CD4-positive, alpha-beta T cell treated with Interleukin-1 beta for 1 hour (primary cell): ENCODE results near the gene ICAM2.
"Not testable (repeated sequence)": the region's sequence is repeated elsewhere in the genome, so short reads cannot be mapped to it uniquely, and the experiment has no call there.

Experiments used
- DNase-seq, 2 donors: peaks; one replicate each; pipeline ENCODE4 v3.0.0-alpha.2; 2020 to 2022

The ICAM2 gene

GRCh38 chr17:64008830-64009229, 11.6 kb downstream of the ICAM2 start:
- DNase-seq, result no peak

- no peak for DNase-seq
Observed at GRCh38 chr17:64008346-64008745, 12.1 kb downstream of the ICAM2 start.

- no peak for DNase-seq
Observed at GRCh38 chr17:64007838-64008282, 12.6 kb downstream of the ICAM2 start.

- not testable (repeated sequence) for DNase-seq
Observed at GRCh38 chr17:64007089-64007837, 13.2 kb downstream of the ICAM2 start.

- DNase-seq, result no peak
Observed at GRCh38 chr17:64006361-64007088, 13.9 kb downstream of the ICAM2 start.

GRCh38 chr17:64005734-64006167, 14.7 kb downstream of the ICAM2 start:
- no peak for DNase-seq

GRCh38 chr17:64004903-64005733, 15.3 kb downstream of the ICAM2 start:
- no peak for DNase-seq

GRCh38 chr17:64004218-64004770, 16.1 kb downstream of the ICAM2 start:
- DNase-seq, result no peak

GRCh38 chr17:64003526-64004121, 16.8 kb downstream of the ICAM2 start:
- no peak for DNase-seq

GRCh38 chr17:64002658-64003525, 17.5 kb downstream of the ICAM2 start:
- no peak for DNase-seq

GRCh38 chr17:64001763-64002529, 18.5 kb downstream of the ICAM2 start:
- DNase-seq, result peak in 1 of 2 donors; percentile 29

GRCh38 chr17:64001091-64001579, 19.3 kb downstream of the ICAM2 start:
- DNase-seq, result no peak

- DNase-seq, result no peak
Observed at GRCh38 chr17:63999680-64000531, 20.5 kb downstream of the ICAM2 start.

- DNase-seq, result peak; percentile 19 to 49
Observed at GRCh38 chr17:63998721-63999679, 21.4 kb downstream of the ICAM2 start.

GRCh38 chr17:63998050-63998720, 22.2 kb downstream of the ICAM2 start, which contains the start of gene PRR29:
TSS of gene PRR29 (plus strand) at chr17:63998351. CDS start at chr17:63998365, 14 bp downstream.
- DNase-seq, result peak; percentile 78 to 79

- DNase-seq, result no peak
Observed at GRCh38 chr17:63997341-63998048, 22.9 kb downstream of the ICAM2 start.
